ENCODE data around the gene PRAF2.
A peak's percentile ranks its signal among the peaks of the same experiment; 100 is the strongest.

DNA sequence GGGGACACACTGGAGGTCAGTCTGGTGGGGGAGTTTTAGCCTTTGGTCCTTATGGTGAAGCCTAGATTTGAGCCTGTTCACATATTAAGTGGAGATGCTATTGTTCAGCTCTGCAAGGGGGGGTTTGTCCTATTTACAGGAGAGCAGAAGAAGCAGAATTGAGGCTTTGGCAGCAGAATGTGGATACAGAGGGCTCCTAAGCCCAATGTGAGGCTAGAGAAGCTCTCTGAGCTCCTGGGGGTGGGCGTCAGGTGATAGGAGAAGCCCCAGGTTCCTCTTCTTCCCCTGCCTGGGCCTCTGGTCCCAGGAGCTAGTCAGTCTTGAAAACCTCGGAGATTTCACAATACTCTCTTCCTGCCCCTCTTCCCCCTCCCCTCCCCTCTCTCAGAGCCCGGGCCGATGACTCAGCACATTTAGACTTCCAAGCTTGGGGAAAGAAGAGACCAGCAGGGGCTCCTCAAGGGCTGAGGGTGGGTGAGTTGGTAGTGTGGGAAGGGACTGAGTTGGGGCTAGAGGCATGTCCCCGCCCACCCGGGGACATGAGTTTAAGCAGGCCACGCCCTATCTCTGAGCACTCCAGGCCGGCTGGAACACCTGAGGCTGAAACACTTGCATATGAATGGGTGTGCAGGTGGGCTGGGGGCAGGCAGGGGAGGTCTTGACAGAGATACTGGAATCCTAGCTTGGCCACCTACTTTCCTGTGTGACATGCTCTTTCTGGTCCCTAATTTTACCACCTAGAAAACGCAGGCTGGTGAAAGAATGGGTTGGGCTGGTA, 34.0 kb downstream of the PRAF2 start:
- TF ChIP-seq, protein P1, sequence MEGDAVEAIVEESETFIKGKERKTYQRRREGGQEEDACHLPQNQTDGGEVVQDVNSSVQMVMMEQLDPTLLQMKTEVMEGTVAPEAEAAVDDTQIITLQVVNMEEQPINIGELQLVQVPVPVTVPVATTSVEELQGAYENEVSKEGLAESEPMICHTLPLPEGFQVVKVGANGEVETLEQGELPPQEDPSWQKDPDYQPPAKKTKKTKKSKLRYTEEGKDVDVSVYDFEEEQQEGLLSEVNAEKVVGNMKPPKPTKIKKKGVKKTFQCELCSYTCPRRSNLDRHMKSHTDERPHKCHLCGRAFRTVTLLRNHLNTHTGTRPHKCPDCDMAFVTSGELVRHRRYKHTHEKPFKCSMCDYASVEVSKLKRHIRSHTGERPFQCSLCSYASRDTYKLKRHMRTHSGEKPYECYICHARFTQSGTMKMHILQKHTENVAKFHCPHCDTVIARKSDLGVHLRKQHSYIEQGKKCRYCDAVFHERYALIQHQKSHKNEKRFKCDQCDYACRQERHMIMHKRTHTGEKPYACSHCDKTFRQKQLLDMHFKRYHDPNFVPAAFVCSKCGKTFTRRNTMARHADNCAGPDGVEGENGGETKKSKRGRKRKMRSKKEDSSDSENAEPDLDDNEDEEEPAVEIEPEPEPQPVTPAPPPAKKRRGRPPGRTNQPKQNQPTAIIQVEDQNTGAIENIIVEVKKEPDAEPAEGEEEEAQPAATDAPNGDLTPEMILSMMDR (IDR thresholded peaks at IDR 0.05): no peak
- TF ChIP-seq POLR2A (IDR thresholded peaks at IDR 0.05): peak in 1 of 4 donors; percentile 18

All from esophagus squamous epithelium (tissue), 4 donors.